ENCODE measurements around the gene ABCA13. TPM values are rescaled to one million over a fixed set of nuclear protein-coding genes. Genes with fewer than 3 reads are reported as not detected.

Gene ABCA13
- total RNA-seq, 1 donor from 2014 or later, result 0.44 TPM

DNA sequence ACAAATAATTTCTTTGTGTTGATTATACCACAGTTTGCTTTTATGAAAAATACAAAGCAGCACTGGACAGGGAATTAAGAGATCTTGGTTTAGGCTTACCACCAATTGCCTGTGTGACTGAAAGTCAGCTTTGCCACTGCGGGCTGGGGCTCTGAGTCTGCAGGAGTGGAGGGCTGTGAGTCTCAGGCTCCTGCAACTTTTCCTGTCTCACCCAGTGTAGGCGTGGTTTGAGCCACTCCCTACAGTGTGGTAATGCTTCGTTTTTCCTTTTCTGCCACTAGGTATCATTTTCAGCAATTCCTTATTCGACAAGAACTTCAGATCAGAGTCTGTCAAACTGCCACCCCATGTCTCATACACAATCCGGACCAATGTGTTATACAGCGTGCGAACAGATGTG is 180.6 kb downstream of the ABCA13 start:
- H3K4me1 Mint-ChIP-seq (ENCODE audit: unreplicated experiment), result peaks cover 18% of the 10 kb centered on the region
- peaks cover 3% of the 10 kb centered on the region for H3K27me3 Mint-ChIP-seq (ENCODE audit: unreplicated experiment)
- TF ChIP-seq, protein P1, sequence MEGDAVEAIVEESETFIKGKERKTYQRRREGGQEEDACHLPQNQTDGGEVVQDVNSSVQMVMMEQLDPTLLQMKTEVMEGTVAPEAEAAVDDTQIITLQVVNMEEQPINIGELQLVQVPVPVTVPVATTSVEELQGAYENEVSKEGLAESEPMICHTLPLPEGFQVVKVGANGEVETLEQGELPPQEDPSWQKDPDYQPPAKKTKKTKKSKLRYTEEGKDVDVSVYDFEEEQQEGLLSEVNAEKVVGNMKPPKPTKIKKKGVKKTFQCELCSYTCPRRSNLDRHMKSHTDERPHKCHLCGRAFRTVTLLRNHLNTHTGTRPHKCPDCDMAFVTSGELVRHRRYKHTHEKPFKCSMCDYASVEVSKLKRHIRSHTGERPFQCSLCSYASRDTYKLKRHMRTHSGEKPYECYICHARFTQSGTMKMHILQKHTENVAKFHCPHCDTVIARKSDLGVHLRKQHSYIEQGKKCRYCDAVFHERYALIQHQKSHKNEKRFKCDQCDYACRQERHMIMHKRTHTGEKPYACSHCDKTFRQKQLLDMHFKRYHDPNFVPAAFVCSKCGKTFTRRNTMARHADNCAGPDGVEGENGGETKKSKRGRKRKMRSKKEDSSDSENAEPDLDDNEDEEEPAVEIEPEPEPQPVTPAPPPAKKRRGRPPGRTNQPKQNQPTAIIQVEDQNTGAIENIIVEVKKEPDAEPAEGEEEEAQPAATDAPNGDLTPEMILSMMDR (IDR thresholded peaks at IDR 0.05; ENCODE audit: unreplicated experiment), result no peak
- no peak overlapping the region for H3K4me3 Mint-ChIP-seq (ENCODE audit: unreplicated experiment)
- H3K9me3 Mint-ChIP-seq (ENCODE audit: unreplicated experiment), result peaks cover 5% of the 10 kb centered on the region
- peaks cover 10% of the 10 kb centered on the region for H3K36me3 Mint-ChIP-seq (ENCODE audit: low read depth, unreplicated experiment)
- DNase-seq (ENCODE audit: low spot score), result no peak
- H3K27ac Mint-ChIP-seq (ENCODE audit: unreplicated experiment), result no peak overlapping the region

DNA sequence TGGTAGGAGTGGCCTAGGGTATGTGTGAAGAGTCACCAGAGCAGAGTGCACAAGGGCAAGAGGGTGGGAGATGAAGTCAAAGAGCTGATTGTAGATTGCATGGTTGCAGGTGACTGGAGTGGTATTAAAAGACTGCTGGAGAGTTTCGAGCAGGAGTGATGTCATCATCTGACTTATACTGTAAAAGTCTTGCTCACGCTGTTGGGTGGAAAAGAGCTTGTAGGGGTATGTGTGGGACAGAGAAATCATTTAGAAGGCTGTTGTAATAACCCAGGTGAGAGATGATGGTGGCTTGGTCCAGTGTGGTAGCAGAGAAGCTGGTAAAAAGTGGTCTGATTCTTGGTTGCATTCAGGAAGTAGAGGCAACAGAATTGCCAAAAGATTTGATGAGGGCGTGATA is 184.1 kb downstream of the ABCA13 start:
- TF ChIP-seq, protein P1 (IDR thresholded peaks at IDR 0.05; ENCODE audit: unreplicated experiment), result no peak
- no peak for DNase-seq (ENCODE audit: low spot score)
- Mint-ChIP-seq H3K4me3 (ENCODE audit: unreplicated experiment) (no peak overlapping the region), H3K9me3 (ENCODE audit: unreplicated experiment) (peaks cover 5% of the 10 kb centered on the region), H3K36me3 (ENCODE audit: low read depth, unreplicated experiment) (peaks cover 10% of the 10 kb centered on the region), H3K27me3 (ENCODE audit: unreplicated experiment) (peaks cover 3% of the 10 kb centered on the region), H3K4me1 (ENCODE audit: unreplicated experiment) (peaks cover 14% of the 10 kb centered on the region), H3K27ac (ENCODE audit: unreplicated experiment) (no peak overlapping the region)

DNA sequence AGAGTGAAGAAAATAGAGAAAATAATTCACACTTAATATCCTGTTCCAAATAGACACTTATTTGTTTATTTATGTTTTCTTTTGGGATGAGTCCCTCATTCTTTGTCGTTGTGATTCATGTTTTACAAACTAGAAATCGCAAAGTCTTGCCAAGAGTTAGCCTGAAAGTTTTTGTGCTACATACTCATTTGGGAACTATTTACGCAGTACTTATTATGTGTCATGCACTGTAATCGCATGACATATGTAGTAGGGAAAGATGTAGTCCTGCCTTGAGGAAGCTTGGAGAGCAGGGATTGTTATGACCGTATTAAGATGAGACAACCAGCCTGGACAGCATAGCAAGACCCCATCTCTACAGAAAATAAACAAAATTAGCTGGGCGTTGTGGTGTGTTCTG is 189.3 kb downstream of the ABCA13 start:
- no peak overlapping the region for H3K4me3 Mint-ChIP-seq (ENCODE audit: unreplicated experiment)
- H3K36me3 Mint-ChIP-seq (ENCODE audit: low read depth, unreplicated experiment), result peaks cover 2% of the 10 kb centered on the region
- H3K27ac Mint-ChIP-seq (ENCODE audit: unreplicated experiment), result no peak overlapping the region
- no peak for DNase-seq (ENCODE audit: low spot score)
- H3K27me3 Mint-ChIP-seq (ENCODE audit: unreplicated experiment), result no peaks in the 10 kb centered on the region
- H3K9me3 Mint-ChIP-seq (ENCODE audit: unreplicated experiment), result no peaks in the 10 kb centered on the region
- H3K4me1 Mint-ChIP-seq (ENCODE audit: unreplicated experiment), result peaks cover 8% of the 10 kb centered on the region
- TF ChIP-seq, protein P1 (IDR thresholded peaks at IDR 0.05; ENCODE audit: unreplicated experiment), result no peak

DNA sequence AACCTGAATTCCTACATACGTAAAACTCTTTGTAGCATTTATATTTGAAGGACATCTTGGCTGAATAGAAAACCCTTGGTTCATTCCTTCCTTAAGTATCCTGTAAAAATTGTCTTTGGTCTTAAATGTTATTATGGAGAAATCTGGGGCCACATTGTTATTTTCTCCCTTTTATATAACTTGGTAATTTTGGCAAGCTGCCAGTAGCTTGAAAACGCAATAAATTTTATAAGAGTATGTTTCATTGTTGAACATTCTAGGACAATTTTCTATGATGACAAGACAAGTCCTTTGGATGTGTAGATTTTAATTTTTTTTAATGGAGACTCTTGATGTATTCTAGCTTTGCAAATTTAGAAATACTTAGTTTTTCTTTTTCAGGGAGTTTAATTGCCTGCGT is 191.9 kb downstream of the ABCA13 start:
- H3K9me3 Mint-ChIP-seq (ENCODE audit: unreplicated experiment), result no peaks in the 10 kb centered on the region
- TF ChIP-seq, protein P1 (IDR thresholded peaks at IDR 0.05; ENCODE audit: unreplicated experiment), result no peak
- no peak overlapping the region for H3K4me3 Mint-ChIP-seq (ENCODE audit: unreplicated experiment)
- DNase-seq (ENCODE audit: low spot score), result no peak
- H3K36me3 Mint-ChIP-seq (ENCODE audit: low read depth, unreplicated experiment), result no peaks in the 10 kb centered on the region
- H3K27me3 Mint-ChIP-seq (ENCODE audit: unreplicated experiment), result no peaks in the 10 kb centered on the region
- no peak overlapping the region for H3K27ac Mint-ChIP-seq (ENCODE audit: unreplicated experiment)
- peaks cover 7% of the 10 kb centered on the region for H3K4me1 Mint-ChIP-seq (ENCODE audit: unreplicated experiment)

DNA sequence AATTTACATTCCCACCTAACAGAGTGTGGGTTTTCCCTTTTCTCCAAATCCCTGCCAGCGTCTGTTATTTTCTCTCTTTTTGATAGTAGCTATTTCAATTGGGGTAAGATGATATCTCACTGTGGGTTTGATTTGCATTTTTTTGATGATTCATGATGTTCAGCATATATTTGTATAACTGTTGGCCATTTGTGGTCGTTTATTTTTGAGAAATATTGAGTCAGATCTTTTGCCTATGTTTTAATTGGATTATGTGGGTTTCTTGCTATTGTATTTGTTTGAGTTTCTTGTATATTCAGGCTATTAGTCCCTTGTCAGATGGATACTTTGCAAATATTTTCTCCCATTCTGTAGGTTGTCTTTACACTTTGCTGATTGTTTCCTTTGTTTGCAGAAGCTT is 193.8 kb downstream of the ABCA13 start:
- Mint-ChIP-seq H3K27me3 (ENCODE audit: unreplicated experiment) (no peaks in the 10 kb centered on the region), H3K4me1 (ENCODE audit: unreplicated experiment) (peaks cover 3% of the 10 kb centered on the region)

More for the DNA sequence above, 193.8 kb downstream of the ABCA13 start:
- no peak for DNase-seq (ENCODE audit: low spot score)
- Mint-ChIP-seq H3K9me3 (ENCODE audit: unreplicated experiment) (no peaks in the 10 kb centered on the region), H3K27ac (ENCODE audit: unreplicated experiment) (no peak overlapping the region), H3K4me3 (ENCODE audit: unreplicated experiment) (no peak overlapping the region), H3K36me3 (ENCODE audit: low read depth, unreplicated experiment) (no peaks in the 10 kb centered on the region)
- TF ChIP-seq, protein P1 (IDR thresholded peaks at IDR 0.05; ENCODE audit: unreplicated experiment), result no peak

Measured in endothelial cell (in vitro differentiated cells).